ENCODE measurements around the gene GPR160.

DNA sequence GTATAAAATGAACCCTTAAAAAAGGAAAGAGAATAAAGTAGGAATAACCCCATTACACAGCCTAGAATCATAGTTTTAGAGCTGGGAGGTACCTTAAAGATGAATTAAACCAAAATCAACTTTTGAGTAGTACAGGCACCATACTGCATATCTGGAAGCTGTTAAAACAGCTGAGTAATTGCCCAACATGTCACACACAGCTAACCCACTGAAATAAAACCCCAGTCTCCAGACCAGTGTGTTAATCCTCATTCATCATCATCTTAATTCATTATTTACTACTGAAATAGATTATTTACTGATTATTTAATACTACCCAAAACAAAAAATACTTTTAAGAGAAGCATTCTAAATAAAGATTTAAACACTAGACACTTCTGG is 52.8 kb downstream of the GPR160 start:
- TF ChIP-seq POLR2AphosphoS5 (IDR thresholded peaks at IDR 0.05) (no peak), EP300 (IDR thresholded peaks at IDR 0.05) (no peak)
